HepG2 (cell line): Measurements from ENCODE around the gene RILPL1. TPM values are rescaled to one million over a fixed set of nuclear protein-coding genes. Genes with fewer than 3 reads are reported as not detected.

Experiments
- CREB1 ChIP-seq, 2 experiments: fragments of 450-650 bp in 1 of 2; IDR thresholded peaks; 2 replicates each; pipeline ENCODE4 v1.6.1; 2016 to 2017; ENCODE audit warnings: control low read depth in 1 of 2, mild to moderate bottlenecking in 1 of 2, missing compliant biosample characterization in 1 of 2, missing genetic modification characterization in 1 of 2
- HIVEP1 ChIP-seq: sonication (generic); formaldehyde crosslinking; IDR thresholded peaks from 2 replicates; pipeline ENCODE4 v1.4.0; 2020; ENCODE audit warnings: mild to moderate bottlenecking, missing genetic modification reagents
- HNF4A ChIP-seq: sonication (generic); formaldehyde crosslinking; IDR thresholded peaks from 2 replicates; pipeline ENCODE4 v1.4.0; 2020; ENCODE audit warnings: missing genetic modification reagents
- MAFK ChIP-seq, 2 experiments: IDR thresholded peaks in 1 of 2; conservative IDR thresholded peaks in 1 of 2; 2 replicates each; pipeline ENCODE4 v1.6.1; 2011; ENCODE audit warnings: improper control_type of control experiment in 2 of 2, low read length in 2 of 2
- MTA1 ChIP-seq: sonication (generic); formaldehyde crosslinking; IDR thresholded peaks from 2 replicates; pipeline ENCODE4 v1.4.0; 2020; ENCODE audit warnings: missing genetic modification reagents, mild to moderate bottlenecking, borderline replicate concordance
- SIN3A ChIP-seq: IDR thresholded peaks from 2 replicates; pipeline ENCODE4 v1.6.1; 2011; ENCODE audit warnings: low read depth, mild to moderate bottlenecking, control low read depth, low read length, borderline replicate concordance
- SMAD9 ChIP-seq: sonication (generic); formaldehyde crosslinking; IDR thresholded peaks from 2 replicates; pipeline ENCODE4 v1.5.1; 2020; ENCODE audit warnings: mild to moderate bottlenecking, missing genetic modification reagents
- TCF7L2 ChIP-seq: IDR thresholded peaks from 2 replicates; pipeline ENCODE4 v1.6.1; 2011; ENCODE audit warnings: mild to moderate bottlenecking, low read depth, low read length, moderate library complexity
- ZNF329 ChIP-seq: sonication (generic); formaldehyde crosslinking; IDR thresholded peaks from 2 replicates; pipeline ENCODE4 v1.9.0; 2021; ENCODE audit warnings: low read depth, mild to moderate bottlenecking, missing genetic modification reagents
- ZNF337 ChIP-seq: sonication (generic); formaldehyde crosslinking; IDR thresholded peaks from 2 replicates; pipeline ENCODE4 v1.5.1; 2020; ENCODE audit warnings: missing genetic modification reagents, low read depth, mild to moderate bottlenecking, borderline replicate concordance
- ZNF460 ChIP-seq: sonication (generic); formaldehyde crosslinking; IDR thresholded peaks from 2 replicates; pipeline ENCODE4 v1.5.1; 2020; ENCODE audit warnings: missing genetic modification reagents, mild to moderate bottlenecking, borderline replicate concordance
- ZNF549 ChIP-seq: sonication (generic); formaldehyde crosslinking; IDR thresholded peaks from 2 replicates; pipeline ENCODE4 v1.5.0; 2020; ENCODE audit warnings: missing genetic modification reagents
- ZNF883 ChIP-seq: sonication (generic); formaldehyde crosslinking; IDR thresholded peaks from 2 replicates; pipeline ENCODE4 v1.5.1; 2020; ENCODE audit warnings: mild to moderate bottlenecking, missing genetic modification reagents; ENCODE audit errors: not compliant biosample characterization
- polyA plus RNA-seq, 8 experiments: library from polyadenylated mRNA; depleted of rRNA in 3 of 8; stranded (reverse) in 7 of 8; unstranded in 1 of 8; fragments of >200 nt; fragmentation: Illumina TruSeq in 4 of 8; extraction: Trizol in 4 of 8; gene quantifications; 2 replicates each; pipeline versions ENCODE4 v1.2.1 to v1.2.3, GENCODE V29; 2011 to 2016; ENCODE audit warnings: low read depth in 4 of 8, missing spikeins in 1 of 8, mixed read lengths in 1 of 8; ENCODE audit not compliant: insufficient read depth in 1 of 8
- total RNA-seq, 5 experiments: library from RNA; depleted of rRNA; stranded (reverse); fragments of >200 nt; fragmentation: Illumina TruSeq; extraction: Trizol; gene quantifications; 2 replicates each; pipeline ENCODE4 v1.2.3, GENCODE V29; 2016; ENCODE audit warnings: low read depth in 1 of 5
- TF ChIP-seq, protein P1 (sequence below): sonication (generic); formaldehyde crosslinking; IDR thresholded peaks from 2 replicates; pipeline ENCODE4 v1.5.0; 2020; ENCODE audit warnings: missing genetic modification reagents, mild to moderate bottlenecking, borderline replicate concordance
- TF ChIP-seq, protein P2 (sequence below): sonication (generic); formaldehyde crosslinking; IDR thresholded peaks from 2 replicates; pipeline ENCODE4 v1.5.0; 2020; ENCODE audit warnings: mild to moderate bottlenecking, missing genetic modification reagents, borderline replicate concordance
- TF ChIP-seq, protein P3 (sequence below): sonication (generic); formaldehyde crosslinking; IDR thresholded peaks from 2 replicates; pipeline ENCODE4 v1.4.0; 2020; ENCODE audit warnings: missing genetic modification reagents, mild to moderate bottlenecking, borderline replicate concordance

The RILPL1 gene
- total and polyA plus RNA-seq, 2 of the 13 experiments (the other 11 are each of a cell fraction or from before 2014, with no cell fraction given): 5.8 to 28.4 TPM

DNA sequence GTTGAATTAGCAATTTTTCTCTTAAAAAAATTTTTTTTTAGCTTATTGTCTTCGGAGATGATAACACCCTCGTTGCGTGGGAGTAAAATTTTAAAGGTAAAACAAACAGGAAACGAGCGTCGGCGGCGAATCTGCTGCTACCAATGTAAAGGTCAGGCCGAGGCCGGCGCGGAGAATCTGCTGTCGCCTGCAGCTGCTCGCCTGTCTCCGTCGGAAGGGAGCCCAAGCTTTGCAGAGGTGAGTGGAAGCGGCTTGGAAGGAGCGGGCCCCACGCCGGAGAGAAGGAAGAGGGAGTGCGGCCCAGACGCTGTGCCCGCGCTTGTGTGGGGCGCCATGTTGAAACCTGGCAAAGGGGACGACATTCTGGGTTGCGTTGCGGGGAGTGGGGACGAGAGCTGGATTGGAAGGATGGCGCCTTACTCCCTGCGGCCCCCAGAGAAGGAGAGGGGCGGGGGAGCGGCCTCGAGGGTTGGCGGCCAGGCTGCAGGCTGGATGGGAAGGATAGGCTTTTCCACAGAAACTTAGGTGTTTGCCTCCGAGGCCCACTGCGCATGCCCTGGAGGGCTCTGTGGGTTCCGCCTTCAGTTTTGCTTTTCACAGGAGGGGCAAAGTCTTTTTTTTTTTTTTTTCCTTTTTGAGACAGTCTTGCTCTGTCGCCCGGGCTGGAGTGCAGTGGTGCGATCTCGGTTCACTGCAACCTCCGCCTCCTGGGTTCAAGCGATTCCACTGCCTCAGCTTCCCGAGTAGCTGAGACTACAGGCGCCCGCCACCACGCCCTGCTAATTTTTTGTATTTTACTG lies 75.3 kb downstream of the RILPL1 start, which contains the start of gene SNRNP35 (continued):
- TF ChIP-seq SIN3A: peak; percentile 63; the same call in 1 of the 2 replicates
- TF ChIP-seq SMAD9 (CRISPR knock-in tag): 0 out of 2 replicates have a peak, but pooled peaks have one; percentile 73
- TF ChIP-seq, protein P1, sequence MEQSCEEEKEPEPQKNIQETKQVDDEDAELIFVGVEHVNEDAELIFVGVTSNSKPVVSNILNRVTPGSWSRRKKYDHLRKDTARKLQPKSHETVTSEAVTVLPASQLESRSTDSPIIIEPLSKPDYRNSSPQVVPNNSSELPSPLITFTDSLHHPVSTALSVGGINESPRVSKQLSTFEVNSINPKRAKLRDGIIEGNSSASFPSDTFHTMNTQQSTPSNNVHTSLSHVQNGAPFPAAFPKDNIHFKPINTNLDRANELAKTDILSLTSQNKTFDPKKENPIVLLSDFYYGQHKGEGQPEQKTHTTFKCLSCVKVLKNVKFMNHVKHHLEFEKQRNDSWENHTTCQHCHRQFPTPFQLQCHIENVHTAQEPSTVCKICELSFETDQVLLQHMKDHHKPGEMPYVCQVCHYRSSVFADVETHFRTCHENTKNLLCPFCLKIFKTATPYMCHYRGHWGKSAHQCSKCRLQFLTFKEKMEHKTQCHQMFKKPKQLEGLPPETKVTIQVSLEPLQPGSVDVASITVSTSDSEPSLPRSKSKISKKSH (CRISPR knock-in tag): peak; percentile 79
- TF ChIP-seq, protein P2, sequence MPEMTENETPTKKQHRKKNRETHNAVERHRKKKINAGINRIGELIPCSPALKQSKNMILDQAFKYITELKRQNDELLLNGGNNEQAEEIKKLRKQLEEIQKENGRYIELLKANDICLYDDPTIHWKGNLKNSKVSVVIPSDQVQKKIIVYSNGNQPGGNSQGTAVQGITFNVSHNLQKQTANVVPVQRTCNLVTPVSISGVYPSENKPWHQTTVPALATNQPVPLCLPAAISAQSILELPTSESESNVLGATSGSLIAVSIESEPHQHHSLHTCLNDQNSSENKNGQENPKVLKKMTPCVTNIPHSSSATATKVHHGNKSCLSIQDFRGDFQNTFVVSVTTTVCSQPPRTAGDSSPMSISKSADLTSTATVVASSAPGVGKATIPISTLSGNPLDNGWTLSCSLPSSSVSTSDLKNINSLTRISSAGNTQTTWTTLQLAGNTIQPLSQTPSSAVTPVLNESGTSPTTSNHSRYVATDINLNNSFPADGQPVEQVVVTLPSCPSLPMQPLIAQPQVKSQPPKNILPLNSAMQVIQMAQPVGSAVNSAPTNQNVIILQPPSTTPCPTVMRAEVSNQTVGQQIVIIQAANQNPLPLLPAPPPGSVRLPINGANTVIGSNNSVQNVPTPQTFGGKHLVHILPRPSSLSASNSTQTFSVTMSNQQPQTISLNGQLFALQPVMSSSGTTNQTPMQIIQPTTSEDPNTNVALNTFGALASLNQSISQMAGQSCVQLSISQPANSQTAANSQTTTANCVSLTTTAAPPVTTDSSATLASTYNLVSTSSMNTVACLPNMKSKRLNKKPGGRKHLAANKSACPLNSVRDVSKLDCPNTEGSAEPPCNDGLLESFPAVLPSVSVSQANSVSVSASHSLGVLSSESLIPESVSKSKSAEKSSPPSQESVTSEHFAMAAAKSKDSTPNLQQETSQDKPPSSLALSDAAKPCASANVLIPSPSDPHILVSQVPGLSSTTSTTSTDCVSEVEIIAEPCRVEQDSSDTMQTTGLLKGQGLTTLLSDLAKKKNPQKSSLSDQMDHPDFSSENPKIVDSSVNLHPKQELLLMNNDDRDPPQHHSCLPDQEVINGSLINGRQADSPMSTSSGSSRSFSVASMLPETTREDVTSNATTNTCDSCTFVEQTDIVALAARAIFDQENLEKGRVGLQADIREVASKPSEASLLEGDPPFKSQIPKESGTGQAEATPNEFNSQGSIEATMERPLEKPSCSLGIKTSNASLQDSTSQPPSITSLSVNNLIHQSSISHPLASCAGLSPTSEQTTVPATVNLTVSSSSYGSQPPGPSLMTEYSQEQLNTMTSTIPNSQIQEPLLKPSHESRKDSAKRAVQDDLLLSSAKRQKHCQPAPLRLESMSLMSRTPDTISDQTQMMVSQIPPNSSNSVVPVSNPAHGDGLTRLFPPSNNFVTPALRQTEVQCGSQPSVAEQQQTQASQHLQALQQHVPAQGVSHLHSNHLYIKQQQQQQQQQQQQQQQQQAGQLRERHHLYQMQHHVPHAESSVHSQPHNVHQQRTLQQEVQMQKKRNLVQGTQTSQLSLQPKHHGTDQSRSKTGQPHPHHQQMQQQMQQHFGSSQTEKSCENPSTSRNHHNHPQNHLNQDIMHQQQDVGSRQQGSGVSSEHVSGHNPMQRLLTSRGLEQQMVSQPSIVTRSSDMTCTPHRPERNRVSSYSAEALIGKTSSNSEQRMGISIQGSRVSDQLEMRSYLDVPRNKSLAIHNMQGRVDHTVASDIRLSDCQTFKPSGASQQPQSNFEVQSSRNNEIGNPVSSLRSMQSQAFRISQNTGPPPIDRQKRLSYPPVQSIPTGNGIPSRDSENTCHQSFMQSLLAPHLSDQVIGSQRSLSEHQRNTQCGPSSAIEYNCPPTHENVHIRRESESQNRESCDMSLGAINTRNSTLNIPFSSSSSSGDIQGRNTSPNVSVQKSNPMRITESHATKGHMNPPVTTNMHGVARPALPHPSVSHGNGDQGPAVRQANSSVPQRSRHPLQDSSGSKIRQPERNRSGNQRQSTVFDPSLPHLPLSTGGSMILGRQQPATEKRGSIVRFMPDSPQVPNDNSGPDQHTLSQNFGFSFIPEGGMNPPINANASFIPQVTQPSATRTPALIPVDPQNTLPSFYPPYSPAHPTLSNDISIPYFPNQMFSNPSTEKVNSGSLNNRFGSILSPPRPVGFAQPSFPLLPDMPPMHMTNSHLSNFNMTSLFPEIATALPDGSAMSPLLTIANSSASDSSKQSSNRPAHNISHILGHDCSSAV: no peak
- peak; percentile 63; the same call in 1 of the 2 replicates for TF ChIP-seq ZNF337
- TF ChIP-seq HIVEP1 (CRISPR knock-in tag): peak; percentile 67; the same call in 1 of the 2 replicates
- TF ChIP-seq MAFK (conservative IDR thresholded peaks at IDR 0.05 in 1 of 2, IDR thresholded peaks at IDR 0.05 in 1 of 2; ENCODE audit: low read length in 2 of 2): no peak
- TF ChIP-seq ZNF883: peak; percentile 84
- TF ChIP-seq ZNF329 (CRISPR knock-in tag): no peak
- TF ChIP-seq ZNF460: peak; percentile 68; the same call in 1 of the 2 replicates
- peak; percentile 35 for TF ChIP-seq HNF4A (CRISPR knock-in tag)
- peak; percentile 71; the same call in 1 of the 2 replicates for TF ChIP-seq MTA1 (CRISPR knock-in tag)
- TF ChIP-seq, protein P3, sequence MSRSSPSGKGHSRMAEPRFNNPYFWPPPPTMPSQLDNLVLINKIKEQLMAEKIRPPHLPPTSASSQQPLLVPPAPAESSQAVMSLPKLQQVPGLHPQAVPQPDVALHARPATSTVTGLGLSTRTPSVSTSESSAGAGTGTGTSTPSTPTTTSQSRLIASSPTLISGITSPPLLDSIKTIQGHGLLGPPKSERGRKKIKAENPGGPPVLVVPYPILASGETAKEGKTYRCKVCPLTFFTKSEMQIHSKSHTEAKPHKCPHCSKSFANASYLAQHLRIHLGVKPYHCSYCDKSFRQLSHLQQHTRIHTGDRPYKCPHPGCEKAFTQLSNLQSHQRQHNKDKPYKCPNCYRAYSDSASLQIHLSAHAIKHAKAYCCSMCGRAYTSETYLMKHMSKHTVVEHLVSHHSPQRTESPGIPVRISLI (CRISPR knock-in tag): peak; percentile 95; the same call in 1 of the 2 replicates
- no peak for TF ChIP-seq ZNF549 (CRISPR knock-in tag)
- TF ChIP-seq TCF7L2: no peak
- TF ChIP-seq CREB1 (IDR thresholded peaks at IDR 0.05): no peak
- peak; percentile 61 for TF ChIP-seq CREB1 (CRISPR knock-in tag; IDR thresholded peaks at IDR 0.05)
